ENCODE measurements around the gene SRM.

- TF ChIP-seq CTCF (IDR thresholded peaks at IDR 0.05; ENCODE audit: poor library complexity, severe bottlenecking) (no peak), POLR2AphosphoS5 (IDR thresholded peaks at IDR 0.05) (no peak), REST (IDR thresholded peaks at IDR 0.05; ENCODE audit: borderline replicate concordance) (no peak), TAF1 (IDR thresholded peaks at IDR 0.05; ENCODE audit: low read depth) (no peak), EP300 (conservative IDR thresholded peaks at IDR 0.05; ENCODE audit: poor library complexity, severe bottlenecking) (no peak), SMC3 (conservative IDR thresholded peaks at IDR 0.05; ENCODE audit: poor library complexity) (no peak), EZH2 (IDR thresholded peaks at IDR 0.05; ENCODE audit: borderline replicate concordance, insufficient read depth, low read length, poor library complexity, severe bottlenecking) (no peak), MXI1 (conservative IDR thresholded peaks at IDR 0.05; ENCODE audit: poor library complexity, severe bottlenecking) (no peak), RAD21 (conservative IDR thresholded peaks at IDR 0.05) (no peak)
Observed at GRCh38 chr1:11064942-11065341, 5.1 kb upstream of the SRM start.

Data from neural cell (in vitro differentiated cells).